ENCODE measurements around the gene RNF208. TPM values are rescaled to one million over a fixed set of nuclear protein-coding genes. Genes with fewer than 3 reads are reported as not detected.

The RNF208 gene
- total and polyA plus RNA-seq, 2 of the 4 experiments (the other 2 are of a cell fraction) = 1.2 TPM; not detected in 1

- intact Hi-C loops (cut with micrococcal nuclease) (no loop called here), in situ Hi-C loops (cut with MboI; ENCODE audit: low sequenced_read_pairs) (no loop called here), dilution Hi-C loops (cut with HindIII; ENCODE audit: low sequenced_read_pairs, unreplicated experiment) (no loop called here)
- Histone ChIP-seq H3K4ac (ENCODE audit: low read depth, low read length) (no peak overlapping the region), H3K9ac (ENCODE audit: low read depth, low read length) (no peak overlapping the region), H3K27ac (ENCODE audit: insufficient read depth, low read length) (no peak overlapping the region), H3K56ac (ENCODE audit: extremely low read depth, insufficient read depth, low read length) (no peak overlapping the region), H2BK120ac (ENCODE audit: low read depth, low read length) (no peak overlapping the region), H3K36me3 (ENCODE audit: control insufficient read depth, insufficient read depth, low read length) (peaks cover 51% of the 10 kb centered on the region), H2AK9ac (replicated peaks; ENCODE audit: low read depth, low read length, poor library complexity) (no peak overlapping the region), H3K14ac (replicated peaks; ENCODE audit: low read depth, low read length) (no peak overlapping the region), H4K5ac (ENCODE audit: low read depth, low read length) (no peak overlapping the region), H4K20me1 (ENCODE audit: insufficient read depth, low read length) (peaks cover 15% of the 10 kb centered on the region), H2BK20ac (ENCODE audit: low read depth, low read length) (no peak overlapping the region), H3K18ac (ENCODE audit: low read depth, low read length) (no peak overlapping the region), H3K9me1 (ENCODE audit: insufficient read depth, low read length) (peaks cover 6% of the 10 kb centered on the region), H3K23ac (ENCODE audit: low read depth, low read length) (no peak overlapping the region), H3K9me3 (ENCODE audit: control insufficient read depth, insufficient read depth, low read length) (no peaks in the 10 kb centered on the region), H3K4me3 (ENCODE audit: insufficient read depth, low read depth, low read length) (no peak overlapping the region), H2AK5ac (ENCODE audit: low read depth, low read length) (no peak overlapping the region), H3K4me2 (ENCODE audit: low read depth, low read length) (no peak overlapping the region), H2AFZ (replicated peaks; ENCODE audit: low read length, poor library complexity) (no peak overlapping the region), H3K4me1 (ENCODE audit: control insufficient read depth, insufficient read depth, low read length) (peaks cover 7% of the 10 kb centered on the region), H3K79me1 (ENCODE audit: low read depth in 1 of 2, low read length in 2 of 2) (peaks cover 10 to 41% of the 10 kb centered on the region in 2 experiments), H4K91ac (ENCODE audit: insufficient read depth, low read depth, low read length) (no peak overlapping the region), H4K8ac (ENCODE audit: low read depth in 2 of 2, low read length in 2 of 2) (no peak overlapping the region), H3K27me3 (ENCODE audit: control insufficient read depth, insufficient read depth, low read length) (no peaks in the 10 kb centered on the region), H2BK15ac (ENCODE audit: low read depth, low read length) (no peak overlapping the region), H2BK5ac (ENCODE audit: low read depth, low read length, poor library complexity, severe bottlenecking) (no peak overlapping the region)
- ChIA-PET POLR2A (ENCODE audit: unreplicated experiment) (no interaction called here), CTCF (no interaction called here)
- DNase-seq (no peak), ATAC-seq (ENCODE audit: low read depth) (no peak)
- BruUV-seq (replicated peaks) = no TSS peak
- WGBS, 2 experiments (ENCODE audit: extremely low coverage in 2 of 2, insufficient read length in 1 of 2) = 97% methylated on average over 14 of the region's 22 CpGs; no CpG with 5 or more reads in 1 of the 2 experiments
- TF ChIP-seq MAZ (IDR thresholded peaks at IDR 0.05; ENCODE audit: borderline replicate concordance, low read depth, low read length) = no peak
- no peak for TF ChIP-seq NFE2L2 (IDR thresholded peaks at IDR 0.05; ENCODE audit: low read depth, low read length)
- TF ChIP-seq FOS (IDR thresholded peaks at IDR 0.05; ENCODE audit: low read depth, low read length) = no peak
- TF ChIP-seq BHLHE40 (IDR thresholded peaks at IDR 0.05; ENCODE audit: low read depth, low read length) = no peak
- TF ChIP-seq CTCF (conservative IDR thresholded peaks at IDR 0.05; ENCODE audit: low read depth, low read length) = no peak
- no peak for TF ChIP-seq MXI1 (IDR thresholded peaks at IDR 0.05; ENCODE audit: borderline replicate concordance, low read depth, low read length)
- no peak for TF ChIP-seq SMC3 (IDR thresholded peaks at IDR 0.05; ENCODE audit: low read depth, low read length)
- TF ChIP-seq USF2 (IDR thresholded peaks at IDR 0.05; ENCODE audit: low read depth, low read length) = no peak
- no peak for TF ChIP-seq CEBPB (IDR thresholded peaks at IDR 0.05; ENCODE audit: low read depth, low read length)
- TF ChIP-seq ELK1 (IDR thresholded peaks at IDR 0.05; ENCODE audit: borderline replicate concordance, low read depth, low read length) = no peak
- no peak for TF ChIP-seq POLR2A (IDR thresholded peaks at IDR 0.05; ENCODE audit: low read depth, low read length)
These were observed 42.0 kb upstream of the RNF208 start for GRCh38 chr9:137264067-137264466.
